OCI-LY3 (cell line): ENCODE results near the gene G3BP1.

Source experiments
- H2AFZ ChIP-seq: fragments of 200-600, 300-600 bp; shearing (Covaris generic); 2 replicates; pipeline ENCODE4 v1.6.0; 2014; ENCODE audit warnings: antibody characterized with exemption, low read depth, low read length
- H3K27ac ChIP-seq: fragments of 200-600, 300-600 bp; sonication (generic); 2 replicates; pipeline ENCODE4 v1.5.1; 2014; ENCODE audit warnings: mild to moderate bottlenecking, low read length, moderate library complexity, mixed read lengths
- H3K27me3 ChIP-seq: fragments of 200-600, 300-600 bp; sonication (generic); 2 replicates; pipeline ENCODE4 v1.6.1; 2014; ENCODE audit warnings: low read depth, low read length, mixed read lengths
- H3K36me3 ChIP-seq: fragments of 200-600, 300-600 bp; sonication (generic); replicated peaks from 2 replicates; pipeline ENCODE3; 2014; ENCODE audit warnings: low read depth, low read length, mixed read lengths
- H3K4me1 ChIP-seq: fragments of 300-600, 200-600 bp; sonication (generic); 2 replicates; pipeline ENCODE4 v1.6.1; 2014; ENCODE audit warnings: low read length, mixed read lengths
- H3K4me2 ChIP-seq: fragments of 200-600, 300-600 bp; sonication (generic); 2 replicates; pipeline ENCODE4 v1.6.1; 2014; ENCODE audit warnings: low read length, mixed read lengths
- H3K4me3 ChIP-seq: fragments of 300-600, 200-600 bp; sonication (generic); 2 replicates; pipeline ENCODE4 v1.5.1; 2014; ENCODE audit warnings: antibody characterized with exemption, mild to moderate bottlenecking, low read length, moderate library complexity
- H3K79me2 ChIP-seq: fragments of 300-600, 200-600 bp; shearing (Covaris generic); 2 replicates; pipeline ENCODE4 v1.6.1; 2014; ENCODE audit warnings: mild to moderate bottlenecking, low read length, mixed read lengths
- H3K9ac ChIP-seq: fragments of 300-600, 200-600 bp; shearing (Covaris generic); 2 replicates; pipeline ENCODE4 v1.6.0; 2014; ENCODE audit warnings: mild to moderate bottlenecking, low read length, moderate library complexity
- H3K9me3 ChIP-seq: fragments of 200-600, 300-600 bp; shearing (Covaris generic); 2 replicates; pipeline ENCODE4 v1.6.1; 2014; ENCODE audit warnings: low read length, mixed read lengths; ENCODE audit not compliant: insufficient read depth
- H4K20me1 ChIP-seq: fragments of 200-600, 300-600 bp; sonication (generic); 2 replicates; pipeline ENCODE4 v1.6.1; 2016; ENCODE audit warnings: low read length, mixed read lengths; ENCODE audit not compliant: insufficient read depth
- EZH2phosphoT487 ChIP-seq: fragments of 200-600 bp; shearing (Covaris generic); IDR thresholded peaks from 2 replicates; pipeline ENCODE4 v1.6.1; 2018; ENCODE audit warnings: antibody characterized with exemption, mixed run types, low read depth
- TF ChIP-seq, protein P1 (sequence below): fragments of 200-600, 300-600 bp; sonication (generic); IDR thresholded peaks from 2 replicates; pipeline ENCODE4 v1.5.1; 2014; ENCODE audit warnings: antibody characterized with exemption, low read length, low read depth

G3BP1 gene

GRCh38 chr5:151740336-151740942 is 31.3 kb upstream of the G3BP1 start:
- Histone ChIP-seq H3K36me3 (peaks cover 5% of the 10 kb centered on the region), H3K27ac (no peak overlapping the region), H3K4me3 (no peak overlapping the region), H3K9ac (no peak overlapping the region), H4K20me1 (no peaks in the 10 kb centered on the region), H3K27me3 (no peaks in the 10 kb centered on the region), H3K4me1 (peaks cover 23% of the 10 kb centered on the region), H3K9me3 (no peaks in the 10 kb centered on the region), H2AFZ (no peak overlapping the region), H3K4me2 (peak overlapping the region; percentile 43), H3K79me2 (no peaks in the 10 kb centered on the region)
- TF ChIP-seq, protein P1, sequence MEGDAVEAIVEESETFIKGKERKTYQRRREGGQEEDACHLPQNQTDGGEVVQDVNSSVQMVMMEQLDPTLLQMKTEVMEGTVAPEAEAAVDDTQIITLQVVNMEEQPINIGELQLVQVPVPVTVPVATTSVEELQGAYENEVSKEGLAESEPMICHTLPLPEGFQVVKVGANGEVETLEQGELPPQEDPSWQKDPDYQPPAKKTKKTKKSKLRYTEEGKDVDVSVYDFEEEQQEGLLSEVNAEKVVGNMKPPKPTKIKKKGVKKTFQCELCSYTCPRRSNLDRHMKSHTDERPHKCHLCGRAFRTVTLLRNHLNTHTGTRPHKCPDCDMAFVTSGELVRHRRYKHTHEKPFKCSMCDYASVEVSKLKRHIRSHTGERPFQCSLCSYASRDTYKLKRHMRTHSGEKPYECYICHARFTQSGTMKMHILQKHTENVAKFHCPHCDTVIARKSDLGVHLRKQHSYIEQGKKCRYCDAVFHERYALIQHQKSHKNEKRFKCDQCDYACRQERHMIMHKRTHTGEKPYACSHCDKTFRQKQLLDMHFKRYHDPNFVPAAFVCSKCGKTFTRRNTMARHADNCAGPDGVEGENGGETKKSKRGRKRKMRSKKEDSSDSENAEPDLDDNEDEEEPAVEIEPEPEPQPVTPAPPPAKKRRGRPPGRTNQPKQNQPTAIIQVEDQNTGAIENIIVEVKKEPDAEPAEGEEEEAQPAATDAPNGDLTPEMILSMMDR: peak; percentile 77
- TF ChIP-seq EZH2phosphoT487: no peak

DNA sequence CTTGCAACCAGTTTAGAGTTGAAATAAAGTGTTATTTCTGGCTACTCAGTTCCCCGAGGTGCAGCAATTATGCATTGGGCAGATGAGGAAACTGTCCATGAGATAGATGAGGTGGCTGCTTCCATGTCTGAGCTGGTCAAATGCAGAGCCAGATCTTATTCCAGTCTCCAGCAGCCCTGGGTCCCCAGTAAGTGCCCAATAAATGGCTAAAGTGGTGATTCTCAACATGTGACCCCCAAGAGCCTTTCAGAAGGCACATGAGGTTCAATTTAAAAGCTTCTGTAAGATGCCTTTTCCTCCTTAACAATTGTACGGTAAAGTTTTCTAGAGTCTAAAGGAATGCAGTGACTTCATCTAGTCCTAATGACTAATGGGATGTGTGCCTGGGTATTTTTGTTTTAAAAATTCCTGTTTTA is 30.8 kb upstream of the G3BP1 start:
- Histone ChIP-seq H3K4me3 (no peak overlapping the region), H3K79me2 (no peaks in the 10 kb centered on the region), H2AFZ (no peak overlapping the region), H3K4me2 (peak overlapping the region; percentile 43; the same call in 1 of the 2 replicates), H3K9me3 (no peaks in the 10 kb centered on the region), H4K20me1 (no peaks in the 10 kb centered on the region), H3K36me3 (peaks cover 7% of the 10 kb centered on the region), H3K27ac (no peak overlapping the region), H3K27me3 (no peaks in the 10 kb centered on the region), H3K4me1 (peaks cover 29% of the 10 kb centered on the region), H3K9ac (no peak overlapping the region)
- TF ChIP-seq EZH2phosphoT487: no peak
- TF ChIP-seq, protein P1: 0 out of 2 replicates have a peak, but pooled peaks have one; percentile 0

DNA sequence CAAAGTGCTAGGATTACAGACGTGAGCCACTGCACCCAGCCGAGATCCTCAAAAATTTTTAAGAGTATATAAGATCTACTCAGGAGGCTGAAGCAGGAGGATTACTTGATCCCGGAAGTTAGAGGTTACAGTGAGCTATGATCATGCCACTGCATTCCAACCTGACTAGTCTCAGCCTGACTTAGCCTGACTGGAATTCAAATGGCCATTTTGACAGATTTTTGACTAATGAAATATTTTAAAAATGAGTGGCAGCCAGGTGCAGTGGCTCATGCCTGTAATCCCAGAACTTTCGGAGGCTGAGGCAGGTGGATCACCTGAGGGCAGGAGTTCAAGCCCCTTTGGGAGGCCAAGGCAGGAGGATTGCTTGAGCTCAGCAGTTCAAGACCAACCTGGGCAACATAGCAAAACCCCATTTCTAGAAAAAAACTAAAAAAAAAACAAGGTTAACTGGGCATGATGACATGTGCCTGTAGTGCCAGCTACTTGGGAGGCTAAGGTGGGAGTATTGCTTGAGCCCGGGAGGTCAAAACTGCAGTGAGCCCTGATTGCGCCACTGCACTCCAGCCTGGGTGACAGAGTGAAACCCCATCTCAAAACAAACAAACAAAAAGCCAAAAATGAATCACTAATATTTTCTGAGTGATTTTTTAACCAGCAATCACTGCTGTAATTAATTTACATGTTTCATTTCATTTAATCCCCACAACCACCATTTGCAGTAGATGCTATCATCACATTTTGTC is 29.9 kb upstream of the G3BP1 start:
- Histone ChIP-seq H3K9ac (no peak overlapping the region), H3K4me1 (peaks cover 29% of the 10 kb centered on the region), H3K4me2 (no peak overlapping the region), H3K27me3 (no peaks in the 10 kb centered on the region), H3K36me3 (peaks cover 7% of the 10 kb centered on the region), H4K20me1 (no peaks in the 10 kb centered on the region), H3K79me2 (no peaks in the 10 kb centered on the region), H3K4me3 (no peak overlapping the region), H3K9me3 (no peaks in the 10 kb centered on the region), H2AFZ (no peak overlapping the region), H3K27ac (no peak overlapping the region)
- TF ChIP-seq, protein P1: no peak
- no peak for TF ChIP-seq EZH2phosphoT487

GRCh38 chr5:151742870-151743294 is 28.9 kb upstream of the G3BP1 start:
- Histone ChIP-seq H4K20me1 (no peaks in the 10 kb centered on the region), H2AFZ (no peak overlapping the region), H3K9me3 (no peaks in the 10 kb centered on the region), H3K27me3 (no peaks in the 10 kb centered on the region), H3K36me3 (peaks cover 7% of the 10 kb centered on the region), H3K27ac (no peak overlapping the region), H3K4me1 (peaks cover 29% of the 10 kb centered on the region), H3K4me2 (no peak overlapping the region), H3K79me2 (no peaks in the 10 kb centered on the region), H3K9ac (no peak overlapping the region), H3K4me3 (no peak overlapping the region)
- TF ChIP-seq, protein P1: peak; percentile 69
- no peak for TF ChIP-seq EZH2phosphoT487
